Vagina (tissue), 2 donors: ENCODE measurements around the gene MAN1C1. TPM values are rescaled to one million over a fixed set of nuclear protein-coding genes. Genes with fewer than 3 reads are reported as not detected.

ENCODE experiments used
- DNase-seq, 2 donors: peaks; one replicate each; pipeline ENCODE4 v3.0.0-alpha.2; 2017; ENCODE audit errors: extremely low spot score in 2 of 2
- H3K27ac ChIP-seq: fragments of 200-600 bp; sonication (generic); one replicate; pipeline ENCODE4 v1.5.1; 2019
- H3K27me3 ChIP-seq: fragments of 200-600 bp; sonication (generic); one replicate; pipeline ENCODE4 v1.5.1; 2019
- H3K36me3 ChIP-seq, 2 donors: fragments of 200-600 bp; sonication (generic); one replicate each; pipeline ENCODE4 v1.5.1; 2017 to 2019
- H3K4me1 ChIP-seq: fragments of 200-600 bp; sonication (generic); one replicate; pipeline ENCODE4 v1.5.1; 2019
- H3K4me3 ChIP-seq, 2 donors: fragments of 200-600 bp; sonication (generic); 1 replicate in 1 of 2; 2 replicates in 1 of 2; pipeline ENCODE4 v1.5.1; 2016 to 2019
- H3K9me3 ChIP-seq: fragments of 200-600 bp; sonication (generic); one replicate; pipeline ENCODE4 v1.5.1; 2019
- POLR2A ChIP-seq, 2 donors: fragments of 450-650 bp; IDR thresholded peaks; one replicate each; pipeline ENCODE4 v1.6.1; 2017; ENCODE audit warnings: antibody characterized with exemption in 2 of 2, mild to moderate bottlenecking in 2 of 2, moderate library complexity in 2 of 2
- POLR2AphosphoS5 ChIP-seq, 2 donors: sonication (generic); formaldehyde crosslinking; IDR thresholded peaks; one replicate each; pipeline ENCODE4 v1.9.0; 2017; ENCODE audit warnings: antibody characterized with exemption in 2 of 2, mild to moderate bottlenecking in 2 of 2, low read depth in 1 of 2; ENCODE audit not compliant: insufficient read depth in 1 of 2
- intact Hi-C: fragments of 100-400 bp; cut with DNase I; formaldehyde crosslinking; loops from one replicate; pipeline ENCODE4 v1.15.1; 2023
- total RNA-seq: library from RNA; depleted of rRNA; stranded (reverse); fragments of >200 nt; gene quantifications from one replicate; pipeline ENCODE4 v1.2.3, GENCODE V29; 2016
- TF ChIP-seq, protein P1 (sequence below), 3 experiments: fragments of 450-650 bp in 2 of 3; fragments of 200-600 bp in 1 of 3; sonication (generic) in 1 of 3; IDR thresholded peaks; one replicate each; pipeline ENCODE4 v1.5.1; 2017 to 2019; ENCODE audit warnings: antibody characterized with exemption in 3 of 3, mild to moderate bottlenecking in 2 of 3, moderate library complexity in 2 of 3

Gene MAN1C1
- total RNA-seq, 1 donor from 2014 or later = 31.4 TPM

DNA sequence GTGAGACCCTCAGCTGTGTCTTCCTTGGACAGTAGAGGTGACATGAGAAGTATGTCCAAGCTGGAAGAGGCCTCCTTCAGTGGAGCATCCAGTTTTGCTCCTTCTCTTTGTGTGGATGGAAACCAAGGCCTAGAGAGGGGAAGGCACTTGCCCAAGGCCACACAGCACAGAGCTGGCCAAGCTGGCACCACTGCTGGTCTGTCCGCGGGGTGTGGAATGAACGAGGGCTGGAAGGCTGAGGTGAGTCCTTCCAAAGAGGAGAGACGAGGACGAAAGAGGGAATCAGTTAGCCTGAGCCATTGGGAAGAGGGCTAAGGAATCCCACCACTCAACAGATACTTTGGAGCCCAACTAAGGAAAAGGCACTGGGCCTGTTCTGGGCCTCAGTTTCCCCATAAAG, 155.6 kb downstream of the MAN1C1 start:
- intact Hi-C loops = no loop called here
- TF ChIP-seq POLR2A (IDR thresholded peaks at IDR 0.05) (no peak), POLR2AphosphoS5 (IDR thresholded peaks at IDR 0.05; ENCODE audit: insufficient read depth in 1 of 2, low read depth in 1 of 2) (no peak)
- TF ChIP-seq, protein P1, sequence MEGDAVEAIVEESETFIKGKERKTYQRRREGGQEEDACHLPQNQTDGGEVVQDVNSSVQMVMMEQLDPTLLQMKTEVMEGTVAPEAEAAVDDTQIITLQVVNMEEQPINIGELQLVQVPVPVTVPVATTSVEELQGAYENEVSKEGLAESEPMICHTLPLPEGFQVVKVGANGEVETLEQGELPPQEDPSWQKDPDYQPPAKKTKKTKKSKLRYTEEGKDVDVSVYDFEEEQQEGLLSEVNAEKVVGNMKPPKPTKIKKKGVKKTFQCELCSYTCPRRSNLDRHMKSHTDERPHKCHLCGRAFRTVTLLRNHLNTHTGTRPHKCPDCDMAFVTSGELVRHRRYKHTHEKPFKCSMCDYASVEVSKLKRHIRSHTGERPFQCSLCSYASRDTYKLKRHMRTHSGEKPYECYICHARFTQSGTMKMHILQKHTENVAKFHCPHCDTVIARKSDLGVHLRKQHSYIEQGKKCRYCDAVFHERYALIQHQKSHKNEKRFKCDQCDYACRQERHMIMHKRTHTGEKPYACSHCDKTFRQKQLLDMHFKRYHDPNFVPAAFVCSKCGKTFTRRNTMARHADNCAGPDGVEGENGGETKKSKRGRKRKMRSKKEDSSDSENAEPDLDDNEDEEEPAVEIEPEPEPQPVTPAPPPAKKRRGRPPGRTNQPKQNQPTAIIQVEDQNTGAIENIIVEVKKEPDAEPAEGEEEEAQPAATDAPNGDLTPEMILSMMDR (IDR thresholded peaks at IDR 0.05) = no peak
- Histone ChIP-seq H3K4me3 (no peak overlapping the region), H3K9me3 (no peaks in the 10 kb centered on the region), H3K27ac (no peak overlapping the region), H3K4me1 (peaks cover 32% of the 10 kb centered on the region), H3K36me3 (no peaks in the 10 kb centered on the region), H3K27me3 (no peaks in the 10 kb centered on the region)
- DNase-seq = no peak

DNA sequence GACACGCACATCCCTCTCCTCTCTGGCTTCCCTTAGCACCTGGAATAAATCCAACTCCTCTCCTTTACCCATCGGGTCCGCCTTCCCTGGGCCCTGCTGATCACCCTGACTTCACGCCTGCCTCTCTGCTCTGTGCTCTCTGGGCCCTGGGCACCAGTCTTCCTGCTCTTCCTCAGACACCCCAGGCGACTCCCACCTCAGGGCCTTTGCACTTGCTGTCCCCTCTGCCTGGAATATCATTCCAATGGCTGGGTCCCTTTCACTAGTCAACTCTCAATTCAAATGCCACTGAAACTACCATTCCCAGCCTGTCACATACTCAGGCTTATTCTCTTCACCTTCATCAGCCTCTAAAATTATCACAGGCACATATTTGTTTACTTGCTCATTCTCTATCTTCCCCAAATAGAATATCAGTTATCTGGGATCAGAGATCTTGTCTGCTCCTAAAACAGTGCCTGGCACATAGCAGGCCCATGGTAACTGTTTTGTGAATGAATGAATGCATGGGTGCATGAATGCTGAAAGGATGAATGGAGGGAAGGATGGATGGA, 156.2 kb downstream of the MAN1C1 start:
- Histone ChIP-seq H3K9me3 (no peaks in the 10 kb centered on the region), H3K36me3 (no peaks in the 10 kb centered on the region), H3K4me3 (no peak overlapping the region), H3K27ac (no peak overlapping the region), H3K4me1 (peaks cover 32% of the 10 kb centered on the region), H3K27me3 (no peaks in the 10 kb centered on the region)
- no peak for DNase-seq
- no peak for TF ChIP-seq POLR2A (IDR thresholded peaks at IDR 0.05)
- TF ChIP-seq, protein P1 (IDR thresholded peaks at IDR 0.05) = no peak
- TF ChIP-seq POLR2AphosphoS5 (IDR thresholded peaks at IDR 0.05; ENCODE audit: insufficient read depth in 1 of 2, low read depth in 1 of 2) = no peak
- intact Hi-C loops = no loop called here

DNA sequence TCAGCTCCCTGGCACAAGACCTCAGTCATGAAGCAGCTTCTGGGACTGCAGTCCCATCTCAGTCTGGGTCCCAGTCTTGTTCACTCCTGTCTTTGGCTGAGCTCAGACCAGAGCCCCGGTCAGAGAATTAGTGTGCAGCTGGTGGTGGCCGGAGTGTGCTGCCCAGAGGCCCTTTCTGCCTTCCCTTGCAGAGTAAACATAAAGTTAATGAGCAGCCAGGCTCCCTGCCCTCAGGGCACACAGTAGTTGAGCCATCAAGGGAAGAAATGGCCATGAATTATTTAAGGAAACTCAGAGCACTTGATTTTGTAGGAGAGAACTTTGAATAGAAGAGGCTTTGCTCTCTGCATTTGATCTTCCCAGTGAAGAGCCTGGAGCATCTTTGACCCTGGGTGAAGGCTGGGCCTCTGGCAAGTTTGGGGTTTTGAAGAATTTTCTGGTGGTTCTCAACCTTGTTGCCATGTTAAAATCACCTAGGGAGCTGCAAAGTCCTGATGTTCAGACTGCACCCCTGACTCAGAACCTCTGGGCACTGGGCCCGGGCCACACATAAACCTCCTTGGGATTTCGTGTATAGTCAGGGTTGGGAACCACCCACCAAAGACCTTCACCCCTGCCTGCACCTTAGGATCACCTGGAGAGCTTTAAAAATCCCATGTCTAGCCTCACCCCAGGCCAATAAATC, 157.0 kb downstream of the MAN1C1 start:
- Histone ChIP-seq H3K9me3 (no peaks in the 10 kb centered on the region), H3K36me3 (peaks cover 0 to under 1% of the 10 kb centered on the region in 2 donors), H3K4me3 (no peak overlapping the region), H3K4me1 (peaks cover 32% of the 10 kb centered on the region), H3K27ac (no peak overlapping the region), H3K27me3 (no peaks in the 10 kb centered on the region)
- no peak for DNase-seq
- intact Hi-C loops = no loop called here
- TF ChIP-seq POLR2A (IDR thresholded peaks at IDR 0.05) (no peak), POLR2AphosphoS5 (IDR thresholded peaks at IDR 0.05; ENCODE audit: insufficient read depth in 1 of 2, low read depth in 1 of 2) (no peak)
- TF ChIP-seq, protein P1 (IDR thresholded peaks at IDR 0.05) = no peak

DNA sequence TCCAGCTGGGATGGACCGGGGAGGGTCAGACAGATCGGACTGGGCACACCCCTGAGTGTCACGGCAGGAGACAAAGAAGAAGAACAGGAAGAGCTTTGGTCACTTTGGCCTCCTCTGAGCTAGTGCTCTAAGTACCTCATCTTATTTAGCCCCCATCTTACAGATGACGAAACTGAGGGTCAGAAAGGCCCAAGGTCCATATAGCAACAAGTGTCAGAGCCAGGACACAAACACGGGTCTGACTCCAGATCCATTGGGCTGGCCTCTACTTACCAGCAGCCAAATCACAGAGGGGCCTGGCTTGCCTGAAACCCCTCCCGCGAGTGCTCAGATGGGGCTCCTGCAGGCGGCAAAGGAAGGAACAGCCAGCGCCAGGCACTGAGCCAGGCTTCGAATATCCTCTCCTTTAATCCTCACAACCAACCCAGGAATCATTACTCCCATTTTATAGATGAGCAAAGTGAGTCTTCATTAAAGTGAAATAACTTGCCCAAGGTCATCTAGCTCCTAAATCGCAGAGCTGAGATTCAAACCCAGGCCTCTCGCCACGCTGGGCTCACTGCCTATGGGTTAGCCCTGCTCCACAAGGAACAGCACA, 157.7 kb downstream of the MAN1C1 start:
- H3K4me1 ChIP-seq = peaks cover 32% of the 10 kb centered on the region
- intact Hi-C loops = no loop called here
- H3K27me3 ChIP-seq = no peaks in the 10 kb centered on the region
- no peaks in the 10 kb centered on the region for H3K9me3 ChIP-seq
- no peak overlapping the region for H3K4me3 ChIP-seq
- TF ChIP-seq, protein P1 (IDR thresholded peaks at IDR 0.05) = no peak
- TF ChIP-seq POLR2AphosphoS5 (IDR thresholded peaks at IDR 0.05; ENCODE audit: insufficient read depth in 1 of 2, low read depth in 1 of 2) (no peak), POLR2A (IDR thresholded peaks at IDR 0.05) (no peak)
- DNase-seq = no peak
- peaks cover 0 to 4% of the 10 kb centered on the region in 2 donors for H3K36me3 ChIP-seq
- H3K27ac ChIP-seq = no peak overlapping the region
